ENCODE data around the gene WWTR1. TPM values are rescaled to one million over a fixed set of nuclear protein-coding genes. Genes with fewer than 3 reads are reported as not detected.

Gene WWTR1
- total and polyA plus RNA-seq, 3 donors from 2014 or later, result 19.4 to 47.0 (median 46.5) TPM

- WGBS, 2 donors, result 88 to 93% methylated on average over 11 of the region's 11 CpGs
- TF ChIP-seq CTCF (IDR thresholded peaks at IDR 0.05) (no peak), POLR2A (IDR thresholded peaks at IDR 0.05) (no peak)
- H3K27ac ChIP-seq, result no peak overlapping the region
- H3K9me3 ChIP-seq, result no peaks in the 10 kb centered on the region
- no peak for DNase-seq
- intact Hi-C loops (cut with DNase I; ENCODE audit: low total_unique reads), result no loop called here
- H3K27me3 ChIP-seq, result no peaks in the 10 kb centered on the region
- peaks cover 9% of the 10 kb centered on the region for H3K4me1 ChIP-seq
- H3K4me3 ChIP-seq, result no peak overlapping the region
- peaks cover 3% of the 10 kb centered on the region for H3K36me3 ChIP-seq (ENCODE audit: low read depth, missing control alignments)
Measured at GRCh38 chr3:149523512-149524299, 134.1 kb downstream of the WWTR1 start.

- peaks cover 3% of the 10 kb centered on the region for H3K36me3 ChIP-seq (ENCODE audit: low read depth, missing control alignments)
- H3K27ac ChIP-seq, result no peak overlapping the region
- no peaks in the 10 kb centered on the region for H3K4me1 ChIP-seq
- no peaks in the 10 kb centered on the region for H3K9me3 ChIP-seq
- TF ChIP-seq POLR2A (IDR thresholded peaks at IDR 0.05), result no peak
- no peak for TF ChIP-seq CTCF (IDR thresholded peaks at IDR 0.05)
- intact Hi-C loops (cut with DNase I; ENCODE audit: low total_unique reads), result loop anchor here (10.0 kb wide), 1 partner anchor 195 kb away; no protein-coding TSS in a partner anchor
- no peak overlapping the region for H3K4me3 ChIP-seq
- no peak for DNase-seq
- WGBS, 2 donors, result 79 to 80% methylated on average over 3 of the region's 3 CpGs
- no peaks in the 10 kb centered on the region for H3K27me3 ChIP-seq
Measured at GRCh38 chr3:149519912-149520311, 137.9 kb downstream of the WWTR1 start.

- no peak overlapping the region for H3K27ac ChIP-seq
- intact Hi-C loops (cut with DNase I; ENCODE audit: low total_unique reads), result loop anchor here (10.0 kb wide), 1 partner anchor 198 kb away; no protein-coding TSS in a partner anchor
- WGBS, 2 donors, result 39 to 48% methylated on average over 1 of the region's 1 CpG
- no peak for DNase-seq
- H3K4me1 ChIP-seq, result peaks cover 4% of the 10 kb centered on the region
- H3K9me3 ChIP-seq, result no peaks in the 10 kb centered on the region
- no peak overlapping the region for H3K4me3 ChIP-seq
- no peak for TF ChIP-seq CTCF (IDR thresholded peaks at IDR 0.05)
- TF ChIP-seq POLR2A (IDR thresholded peaks at IDR 0.05), result no peak
- H3K36me3 ChIP-seq (ENCODE audit: low read depth, missing control alignments), result no peaks in the 10 kb centered on the region
- H3K27me3 ChIP-seq, result no peaks in the 10 kb centered on the region
Measured at GRCh38 chr3:149516920-149517319, 140.9 kb downstream of the WWTR1 start.

- Histone ChIP-seq H3K27me3 (no peaks in the 10 kb centered on the region), H3K4me3 (no peak overlapping the region), H3K27ac (no peak overlapping the region), H3K36me3 (ENCODE audit: low read depth, missing control alignments) (no peaks in the 10 kb centered on the region), H3K4me1 (peaks cover 4% of the 10 kb centered on the region), H3K9me3 (no peaks in the 10 kb centered on the region)
- no peak for TF ChIP-seq POLR2A (IDR thresholded peaks at IDR 0.05)
- TF ChIP-seq CTCF (IDR thresholded peaks at IDR 0.05), result no peak
- intact Hi-C loops (cut with DNase I; ENCODE audit: low total_unique reads), result loop anchor here (10.0 kb wide), 1 partner anchor 200 kb away; no protein-coding TSS in a partner anchor
- no peak for DNase-seq
- 79 to 92% methylated on average over 2 of the region's 2 CpGs for WGBS, 2 donors
Measured at GRCh38 chr3:149515249-149515648, 142.6 kb downstream of the WWTR1 start.

All from testis (tissue), 3 donors.